Sigmoid colon (tissue), 4 donors: Measurements from ENCODE around the gene PIM3.

Experiments
- EP300 ChIP-seq, 4 donors: sonication (generic); formaldehyde crosslinking; IDR thresholded peaks; one replicate each; pipeline ENCODE4 v1.6.1; 2017; ENCODE audit warnings: antibody characterized with exemption in 4 of 4
- POLR2AphosphoS5 ChIP-seq, 4 donors: sonication (generic); formaldehyde crosslinking; IDR thresholded peaks; one replicate each; pipeline ENCODE4 v1.6.1; 2017; ENCODE audit warnings: antibody characterized with exemption in 4 of 4
- TF ChIP-seq, protein P1 (sequence below), 4 experiments: fragments of 450-650 bp in 3 of 4; fragments of 200-600 bp in 1 of 4; IDR thresholded peaks; one replicate each; pipeline ENCODE4 v1.5.1; 2016 to 2019; ENCODE audit warnings: antibody characterized with exemption in 4 of 4, mild to moderate bottlenecking in 3 of 4, moderate library complexity in 2 of 4

DNA sequence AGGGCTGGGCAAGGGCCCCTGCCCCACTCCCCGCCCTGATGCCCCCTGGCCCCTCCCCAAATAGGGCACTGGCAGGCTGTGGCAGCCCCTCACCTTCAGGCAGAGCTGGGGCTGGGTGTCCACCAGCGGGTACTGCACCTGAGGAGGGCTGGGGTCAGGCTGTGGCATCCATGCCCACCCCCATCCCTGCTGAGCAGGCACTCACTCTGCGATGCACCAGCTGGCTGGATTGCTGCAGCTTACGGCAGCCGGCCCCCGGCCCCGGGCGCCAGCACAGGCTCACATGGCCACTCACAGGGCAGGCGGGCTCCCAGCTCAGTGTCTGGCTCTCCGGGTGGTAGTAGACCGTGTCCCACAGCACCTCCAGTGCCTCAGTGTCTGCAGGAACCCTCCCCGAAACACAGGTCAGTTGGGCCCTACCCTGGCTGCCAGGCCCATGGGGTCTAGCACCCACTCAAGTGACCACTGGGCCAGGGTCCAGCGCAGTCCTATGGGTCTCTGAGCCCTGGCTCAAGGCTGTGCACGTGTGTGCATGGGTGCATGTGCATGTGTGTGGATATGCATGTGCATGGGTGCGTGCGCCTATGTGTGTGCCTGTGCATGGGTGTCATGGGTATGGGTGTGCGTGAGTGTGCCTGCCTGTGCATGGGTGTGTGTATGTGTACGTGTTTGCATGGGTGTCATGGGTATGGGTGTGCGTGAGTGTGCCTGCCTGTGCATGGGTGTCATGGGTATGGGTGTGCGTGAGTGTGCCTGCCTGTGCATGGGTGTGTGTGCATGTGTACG, 37.6 kb downstream of the PIM3 start:
- TF ChIP-seq POLR2AphosphoS5 (IDR thresholded peaks at IDR 0.05) (no peak), EP300 (IDR thresholded peaks at IDR 0.05) (no peak)
- TF ChIP-seq, protein P1, sequence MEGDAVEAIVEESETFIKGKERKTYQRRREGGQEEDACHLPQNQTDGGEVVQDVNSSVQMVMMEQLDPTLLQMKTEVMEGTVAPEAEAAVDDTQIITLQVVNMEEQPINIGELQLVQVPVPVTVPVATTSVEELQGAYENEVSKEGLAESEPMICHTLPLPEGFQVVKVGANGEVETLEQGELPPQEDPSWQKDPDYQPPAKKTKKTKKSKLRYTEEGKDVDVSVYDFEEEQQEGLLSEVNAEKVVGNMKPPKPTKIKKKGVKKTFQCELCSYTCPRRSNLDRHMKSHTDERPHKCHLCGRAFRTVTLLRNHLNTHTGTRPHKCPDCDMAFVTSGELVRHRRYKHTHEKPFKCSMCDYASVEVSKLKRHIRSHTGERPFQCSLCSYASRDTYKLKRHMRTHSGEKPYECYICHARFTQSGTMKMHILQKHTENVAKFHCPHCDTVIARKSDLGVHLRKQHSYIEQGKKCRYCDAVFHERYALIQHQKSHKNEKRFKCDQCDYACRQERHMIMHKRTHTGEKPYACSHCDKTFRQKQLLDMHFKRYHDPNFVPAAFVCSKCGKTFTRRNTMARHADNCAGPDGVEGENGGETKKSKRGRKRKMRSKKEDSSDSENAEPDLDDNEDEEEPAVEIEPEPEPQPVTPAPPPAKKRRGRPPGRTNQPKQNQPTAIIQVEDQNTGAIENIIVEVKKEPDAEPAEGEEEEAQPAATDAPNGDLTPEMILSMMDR (IDR thresholded peaks at IDR 0.05) = no peak
